Ovary (tissue), 3 donors: ENCODE measurements around the gene ANKRD18A.

Source experiments
- EP300 ChIP-seq: sonication (generic); formaldehyde crosslinking; IDR thresholded peaks from one replicate; pipeline ENCODE4 v1.6.1; 2017; ENCODE audit warnings: antibody characterized with exemption
- TF ChIP-seq, protein P1 (sequence below), 3 donors: fragments of 450-650 bp in 2 of 3; fragments of 200-600 bp in 1 of 3; IDR thresholded peaks; one replicate each; pipeline versions ENCODE4 v1.5.1 to v1.8.0; 2016 to 2022; ENCODE audit warnings: antibody characterized with exemption in 3 of 3, mild to moderate bottlenecking in 1 of 3
- donor health status: DM: no; HTN: no; CAD: no.

DNA sequence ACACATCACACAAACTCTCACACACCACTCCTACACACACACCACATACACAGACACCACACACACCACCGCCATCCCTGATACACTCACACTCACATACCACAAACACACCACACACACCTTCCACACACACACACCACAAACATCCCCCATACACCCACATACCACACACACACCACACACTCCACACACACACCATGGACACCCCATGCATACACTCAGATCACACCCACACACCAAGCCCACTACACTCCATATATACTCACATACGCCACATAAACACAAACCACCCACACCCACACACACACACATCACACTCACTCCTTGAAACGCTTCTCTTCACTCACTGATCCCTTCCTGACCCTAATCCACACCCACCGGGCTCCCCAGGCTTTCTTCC is 9.1 kb upstream of the ANKRD18A start:
- no peak for TF ChIP-seq EP300
- TF ChIP-seq, protein P1, sequence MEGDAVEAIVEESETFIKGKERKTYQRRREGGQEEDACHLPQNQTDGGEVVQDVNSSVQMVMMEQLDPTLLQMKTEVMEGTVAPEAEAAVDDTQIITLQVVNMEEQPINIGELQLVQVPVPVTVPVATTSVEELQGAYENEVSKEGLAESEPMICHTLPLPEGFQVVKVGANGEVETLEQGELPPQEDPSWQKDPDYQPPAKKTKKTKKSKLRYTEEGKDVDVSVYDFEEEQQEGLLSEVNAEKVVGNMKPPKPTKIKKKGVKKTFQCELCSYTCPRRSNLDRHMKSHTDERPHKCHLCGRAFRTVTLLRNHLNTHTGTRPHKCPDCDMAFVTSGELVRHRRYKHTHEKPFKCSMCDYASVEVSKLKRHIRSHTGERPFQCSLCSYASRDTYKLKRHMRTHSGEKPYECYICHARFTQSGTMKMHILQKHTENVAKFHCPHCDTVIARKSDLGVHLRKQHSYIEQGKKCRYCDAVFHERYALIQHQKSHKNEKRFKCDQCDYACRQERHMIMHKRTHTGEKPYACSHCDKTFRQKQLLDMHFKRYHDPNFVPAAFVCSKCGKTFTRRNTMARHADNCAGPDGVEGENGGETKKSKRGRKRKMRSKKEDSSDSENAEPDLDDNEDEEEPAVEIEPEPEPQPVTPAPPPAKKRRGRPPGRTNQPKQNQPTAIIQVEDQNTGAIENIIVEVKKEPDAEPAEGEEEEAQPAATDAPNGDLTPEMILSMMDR (IDR thresholded peaks at IDR 0.05), result no peak
